DOHH2 (cell line): Measurements from ENCODE around the gene KCNIP4.

Experiments used
- EZH2phosphoT487 ChIP-seq: fragments of 200-600 bp; sonication (generic); IDR thresholded peaks from 2 replicates; pipeline ENCODE4 v1.6.1; 2017; ENCODE audit warnings: borderline replicate concordance, mild to moderate bottlenecking, antibody characterized with exemption, low read length, moderate library complexity, mixed read lengths
- TF ChIP-seq, protein P1 (sequence below): fragments of 200-600 bp; sonication (generic); IDR thresholded peaks from one replicate; pipeline ENCODE4 v1.5.1; 2014; ENCODE audit warnings: antibody characterized with exemption, mild to moderate bottlenecking, low read depth, low read length; ENCODE audit not compliant: poor library complexity, severe bottlenecking

DNA sequence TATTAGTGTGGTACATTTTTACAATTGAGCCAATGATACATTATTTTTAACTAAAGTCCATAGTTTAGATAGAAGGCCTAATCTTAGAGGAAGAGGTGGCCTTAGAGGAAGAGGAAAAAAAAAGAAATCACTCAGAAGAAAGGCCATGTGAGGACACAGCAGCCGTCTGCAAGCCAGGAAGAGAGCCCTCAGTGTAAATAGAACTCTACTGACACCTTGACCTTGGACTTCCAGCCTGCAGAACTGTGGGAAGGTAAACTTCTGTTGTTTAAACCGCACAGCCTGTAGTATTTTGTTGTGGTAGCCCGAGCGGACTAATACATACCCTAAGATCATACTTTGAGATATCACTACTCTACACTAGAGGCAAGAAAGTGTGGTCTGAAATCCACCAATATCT is 5.1 kb upstream of the KCNIP4 start:
- TF ChIP-seq, protein P1, sequence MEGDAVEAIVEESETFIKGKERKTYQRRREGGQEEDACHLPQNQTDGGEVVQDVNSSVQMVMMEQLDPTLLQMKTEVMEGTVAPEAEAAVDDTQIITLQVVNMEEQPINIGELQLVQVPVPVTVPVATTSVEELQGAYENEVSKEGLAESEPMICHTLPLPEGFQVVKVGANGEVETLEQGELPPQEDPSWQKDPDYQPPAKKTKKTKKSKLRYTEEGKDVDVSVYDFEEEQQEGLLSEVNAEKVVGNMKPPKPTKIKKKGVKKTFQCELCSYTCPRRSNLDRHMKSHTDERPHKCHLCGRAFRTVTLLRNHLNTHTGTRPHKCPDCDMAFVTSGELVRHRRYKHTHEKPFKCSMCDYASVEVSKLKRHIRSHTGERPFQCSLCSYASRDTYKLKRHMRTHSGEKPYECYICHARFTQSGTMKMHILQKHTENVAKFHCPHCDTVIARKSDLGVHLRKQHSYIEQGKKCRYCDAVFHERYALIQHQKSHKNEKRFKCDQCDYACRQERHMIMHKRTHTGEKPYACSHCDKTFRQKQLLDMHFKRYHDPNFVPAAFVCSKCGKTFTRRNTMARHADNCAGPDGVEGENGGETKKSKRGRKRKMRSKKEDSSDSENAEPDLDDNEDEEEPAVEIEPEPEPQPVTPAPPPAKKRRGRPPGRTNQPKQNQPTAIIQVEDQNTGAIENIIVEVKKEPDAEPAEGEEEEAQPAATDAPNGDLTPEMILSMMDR, result no peak
- TF ChIP-seq EZH2phosphoT487, result no peak
